Measurements from ENCODE around the gene CAD.

The CAD gene

GRCh38 chr2:27211943-27212625, 5.1 kb upstream of the CAD start, which contains the start of the genes ATRAID and SLC5A6:
ATRAID (plus strand) TSS chr2:27212041; CDS start chr2:27212369, 328 bp downstream.
SLC5A6 (minus strand) TSS chr2:27212268; CDS start chr2:27207650, 4,618 bp downstream.
- peaks cover 20 to 21% of the 10 kb centered on the region in 2 experiments for H3K4me1 ChIP-seq (ENCODE audit: control insufficient read depth in 1 of 2, insufficient read depth in 1 of 2, low read depth in 1 of 2, low read length in 1 of 2)
- no peaks in the 10 kb centered on the region for H3K36me3 ChIP-seq
- no peaks in the 10 kb centered on the region for H3K27me3 ChIP-seq
- H3K9me3 ChIP-seq = no peaks in the 10 kb centered on the region
- peak; percentile 17 for TF ChIP-seq CTCF (IDR thresholded peaks at IDR 0.05)
- peak within 1 kb of the TSS; percentile 99 for H3K27ac ChIP-seq
- peak within 1 kb of the TSS; percentile 84 to 89 for H3K4me3 ChIP-seq (ENCODE audit: low read depth in 1 of 2, low read length in 1 of 2)

- H3K9me3 ChIP-seq = no peaks in the 10 kb centered on the region
- no peaks in the 10 kb centered on the region for H3K36me3 ChIP-seq
- H3K4me3 ChIP-seq (ENCODE audit: low read depth in 1 of 2, low read length in 1 of 2) = peak overlapping the region; percentile 84 to 89
- peaks cover 27 to 28% of the 10 kb centered on the region in 2 experiments for H3K4me1 ChIP-seq (ENCODE audit: control insufficient read depth in 1 of 2, insufficient read depth in 1 of 2, low read depth in 1 of 2, low read length in 1 of 2)
- no peaks in the 10 kb centered on the region for H3K27me3 ChIP-seq
- peak overlapping the region; percentile 99 for H3K27ac ChIP-seq
- no peak for TF ChIP-seq CTCF (IDR thresholded peaks at IDR 0.05)
Observed at GRCh38 chr2:27212626-27213471, 4.3 kb upstream of the CAD start.

- Histone ChIP-seq H3K36me3 (peaks cover 6% of the 10 kb centered on the region), H3K9me3 (no peaks in the 10 kb centered on the region), H3K27me3 (no peaks in the 10 kb centered on the region), H3K27ac (no peak overlapping the region), H3K4me1 (ENCODE audit: control insufficient read depth in 1 of 2, insufficient read depth in 1 of 2, low read depth in 1 of 2, low read length in 1 of 2) (peaks cover 29% of the 10 kb centered on the region in 2 experiments), H3K4me3 (ENCODE audit: low read depth in 1 of 2, low read length in 1 of 2) (no peak overlapping the region)
- TF ChIP-seq CTCF (IDR thresholded peaks at IDR 0.05) = no peak
Observed at GRCh38 chr2:27214941-27215340, 2.2 kb upstream of the CAD start.

GRCh38 chr2:27216416-27217137, 592 bp upstream of the CAD start:
- Histone ChIP-seq H3K27ac (no peak overlapping the region), H3K36me3 (peaks cover 17% of the 10 kb centered on the region), H3K4me1 (ENCODE audit: control insufficient read depth in 1 of 2, insufficient read depth in 1 of 2, low read depth in 1 of 2, low read length in 1 of 2) (peaks cover 23 to 24% of the 10 kb centered on the region in 2 experiments), H3K9me3 (no peaks in the 10 kb centered on the region), H3K4me3 (ENCODE audit: low read depth in 1 of 2, low read length in 1 of 2) (peak overlapping the region; percentile 58 to 63), H3K27me3 (no peaks in the 10 kb centered on the region)
- no peak for TF ChIP-seq CTCF (IDR thresholded peaks at IDR 0.05)

- no peak overlapping the region for H3K27ac ChIP-seq
- no peaks in the 10 kb centered on the region for H3K27me3 ChIP-seq
- H3K36me3 ChIP-seq = peaks cover 33% of the 10 kb centered on the region
- peaks cover 12% of the 10 kb centered on the region in 2 experiments for H3K4me1 ChIP-seq (ENCODE audit: control insufficient read depth in 1 of 2, insufficient read depth in 1 of 2, low read depth in 1 of 2, low read length in 1 of 2)
- H3K9me3 ChIP-seq = no peaks in the 10 kb centered on the region
- H3K4me3 ChIP-seq (ENCODE audit: low read depth in 1 of 2, low read length in 1 of 2) = no peak overlapping the region
- TF ChIP-seq CTCF (IDR thresholded peaks at IDR 0.05) = no peak
Observed at GRCh38 chr2:27218614-27219013, 1.4 kb downstream of the CAD start.

Measured in neutrophil (primary cell).